GM12874 (cell line): ENCODE data around the gene ATP5MC3.

Experiments
- TF ChIP-seq, protein P1 (sequence below): IDR thresholded peaks from 2 replicates; pipeline ENCODE4 v1.5.1; 2011; ENCODE audit warnings: low read depth, mild to moderate bottlenecking, control low read depth, low read length, moderate library complexity; ENCODE audit not compliant: insufficient read depth

Gene ATP5MC3

DNA sequence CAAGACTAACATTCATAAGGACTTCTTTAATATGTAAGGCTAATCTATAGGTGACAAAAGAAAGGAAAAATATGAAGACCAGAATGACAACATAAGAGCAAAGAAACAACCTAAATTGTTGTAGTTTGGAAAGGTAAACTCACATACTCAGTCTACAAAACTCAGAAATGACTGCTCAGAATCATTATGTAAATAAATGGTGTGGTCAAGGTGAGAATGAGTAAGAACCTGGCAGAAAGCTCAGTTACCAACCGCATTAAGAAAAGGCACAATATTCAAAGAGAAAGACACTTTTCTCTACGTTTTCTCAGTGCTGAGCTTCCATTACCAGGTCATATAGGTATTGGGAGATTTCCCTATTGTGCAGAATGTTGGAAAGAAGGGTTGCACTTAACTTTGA lies 29.3 kb downstream of the ATP5MC3 start:
- TF ChIP-seq, protein P1, sequence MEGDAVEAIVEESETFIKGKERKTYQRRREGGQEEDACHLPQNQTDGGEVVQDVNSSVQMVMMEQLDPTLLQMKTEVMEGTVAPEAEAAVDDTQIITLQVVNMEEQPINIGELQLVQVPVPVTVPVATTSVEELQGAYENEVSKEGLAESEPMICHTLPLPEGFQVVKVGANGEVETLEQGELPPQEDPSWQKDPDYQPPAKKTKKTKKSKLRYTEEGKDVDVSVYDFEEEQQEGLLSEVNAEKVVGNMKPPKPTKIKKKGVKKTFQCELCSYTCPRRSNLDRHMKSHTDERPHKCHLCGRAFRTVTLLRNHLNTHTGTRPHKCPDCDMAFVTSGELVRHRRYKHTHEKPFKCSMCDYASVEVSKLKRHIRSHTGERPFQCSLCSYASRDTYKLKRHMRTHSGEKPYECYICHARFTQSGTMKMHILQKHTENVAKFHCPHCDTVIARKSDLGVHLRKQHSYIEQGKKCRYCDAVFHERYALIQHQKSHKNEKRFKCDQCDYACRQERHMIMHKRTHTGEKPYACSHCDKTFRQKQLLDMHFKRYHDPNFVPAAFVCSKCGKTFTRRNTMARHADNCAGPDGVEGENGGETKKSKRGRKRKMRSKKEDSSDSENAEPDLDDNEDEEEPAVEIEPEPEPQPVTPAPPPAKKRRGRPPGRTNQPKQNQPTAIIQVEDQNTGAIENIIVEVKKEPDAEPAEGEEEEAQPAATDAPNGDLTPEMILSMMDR, result no peak

DNA sequence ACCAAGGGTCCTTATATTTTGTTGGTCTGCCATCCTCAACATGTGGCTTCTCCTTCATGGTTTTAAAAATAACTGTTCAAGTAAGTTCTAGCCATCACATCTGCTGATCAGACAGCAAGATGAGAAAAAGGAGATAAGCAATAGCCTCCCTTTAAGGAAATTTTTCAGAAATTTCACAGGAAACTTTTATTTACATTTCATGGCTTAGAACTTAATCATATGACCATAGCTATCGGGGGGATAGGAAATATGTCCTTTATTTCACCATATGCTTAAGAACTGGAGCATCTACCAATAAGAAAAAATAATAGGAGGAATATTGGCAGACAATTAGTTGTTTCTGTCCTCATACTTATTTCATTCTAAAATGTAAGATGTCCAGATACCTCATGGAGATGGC lies 29.7 kb downstream of the ATP5MC3 start:
- TF ChIP-seq, protein P1, result no peak

DNA sequence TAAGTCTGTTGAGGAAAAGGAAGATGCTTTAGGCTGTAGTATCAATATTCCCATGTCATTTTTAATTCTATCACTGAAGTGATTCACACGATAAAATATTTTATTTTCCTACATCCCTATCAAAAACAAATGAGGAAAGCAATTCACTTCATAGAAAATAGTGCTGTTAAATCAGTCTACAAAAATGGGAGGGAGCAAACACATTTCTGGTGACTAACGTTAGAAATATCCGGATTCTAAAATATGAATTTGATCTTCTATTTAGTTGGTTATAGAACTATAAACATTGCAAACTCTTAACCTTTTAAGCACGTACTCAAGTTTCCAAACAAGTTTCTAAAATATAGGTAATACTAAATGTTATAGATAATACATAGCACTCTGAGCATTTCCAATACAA lies 34.3 kb downstream of the ATP5MC3 start:
- TF ChIP-seq, protein P1, result no peak

DNA sequence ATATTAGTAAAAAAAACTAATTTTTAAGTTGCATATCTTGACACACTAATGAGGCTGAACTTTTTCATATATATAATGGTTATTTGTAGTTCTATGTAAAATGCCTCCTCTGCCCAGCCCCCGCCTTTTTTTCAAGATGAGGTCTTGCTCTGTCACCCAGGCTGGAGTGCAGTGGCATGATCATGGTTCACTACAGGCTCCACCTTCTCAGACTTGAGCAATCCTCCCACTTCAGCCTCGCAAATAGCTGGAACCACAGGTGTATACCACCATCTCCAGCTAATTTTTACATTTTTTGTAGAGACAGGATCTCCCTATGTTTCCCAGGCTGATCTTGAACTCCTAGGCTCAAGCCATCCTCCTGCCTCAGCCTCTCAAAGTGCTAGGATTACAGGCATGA lies 37.8 kb downstream of the ATP5MC3 start:
- TF ChIP-seq, protein P1, result no peak

DNA sequence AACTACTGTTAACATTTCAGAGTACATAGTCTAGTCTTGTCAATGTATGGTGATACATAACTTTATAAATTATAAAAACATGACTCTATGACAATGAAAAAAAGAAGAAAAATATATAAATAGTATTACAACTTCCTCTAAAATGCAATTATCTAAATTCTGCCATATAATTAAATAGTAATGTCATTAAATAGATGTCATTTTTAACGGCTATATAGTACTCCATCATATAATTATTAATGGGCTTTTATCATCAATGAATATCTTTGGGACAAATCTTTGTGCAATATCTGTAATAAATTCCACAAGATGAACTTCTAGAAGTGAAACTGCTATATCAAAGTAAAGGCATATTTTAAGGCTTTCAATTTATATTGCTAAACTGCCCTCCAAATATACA lies 38.3 kb downstream of the ATP5MC3 start:
- TF ChIP-seq, protein P1, result no peak

DNA sequence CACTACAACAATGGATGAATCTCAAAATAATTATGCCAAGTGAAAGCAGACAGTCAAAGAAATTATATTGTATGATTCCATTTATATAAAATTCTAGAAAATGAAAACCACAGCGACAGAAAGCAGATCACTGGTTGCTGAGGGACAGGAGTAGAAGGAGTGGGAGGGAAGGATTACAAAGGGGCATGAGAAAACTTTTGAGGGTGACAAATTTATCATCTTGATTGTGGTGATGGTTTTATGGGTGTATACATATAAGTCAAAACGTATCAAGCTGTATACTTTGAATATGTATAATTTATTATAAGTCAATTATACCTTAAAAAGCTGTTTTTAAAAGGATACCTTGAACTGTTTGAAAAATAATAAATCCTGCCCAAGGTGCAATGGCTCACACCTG lies 41.2 kb downstream of the ATP5MC3 start:
- TF ChIP-seq, protein P1, result no peak

DNA sequence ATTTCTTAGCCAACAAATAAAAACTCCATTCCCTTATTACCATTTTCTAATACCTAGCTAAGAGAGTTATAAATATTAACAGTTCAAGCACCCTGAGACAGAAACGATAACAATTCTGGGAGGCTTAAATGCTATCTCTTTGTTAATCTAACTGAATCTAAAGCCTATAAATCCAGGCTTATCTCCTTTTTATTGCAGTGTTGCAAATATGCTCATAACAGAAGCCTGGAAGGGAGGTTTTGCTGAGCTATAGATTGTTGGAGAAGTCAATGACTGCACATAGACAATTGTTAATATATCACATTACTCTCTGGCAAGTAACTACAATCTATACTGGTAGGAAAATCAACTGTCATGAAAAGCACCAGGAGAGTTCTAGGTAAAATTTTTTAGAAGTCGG lies 43.7 kb downstream of the ATP5MC3 start:
- TF ChIP-seq, protein P1, result no peak
